ENCODE measurements around the gene RNF187.

- TF ChIP-seq CTCF (IDR thresholded peaks at IDR 0.05; ENCODE audit: poor library complexity) = no peak
- TF ChIP-seq EZH2 (IDR thresholded peaks at IDR 0.05; ENCODE audit: borderline replicate concordance) = no peak
- no peak for TF ChIP-seq EZH2phosphoT487 (IDR thresholded peaks at IDR 0.05; ENCODE audit: low read depth, severe bottlenecking, unreplicated experiment)
Measured at GRCh38 chr1:228510101-228510802, 23.1 kb downstream of the RNF187 start.

All from hepatocyte (in vitro differentiated cells).